ENCODE results near the gene DLEC1.

- TF ChIP-seq SIN3A (IDR thresholded peaks at IDR 0.05; ENCODE audit: borderline replicate concordance, insufficient read depth, low read length) (no peak), POLR2AphosphoS5 (IDR thresholded peaks at IDR 0.05; ENCODE audit: low read depth, low read length) (no peak), TAF1 (IDR thresholded peaks at IDR 0.05; ENCODE audit: borderline replicate concordance, insufficient read depth, low read length) (no peak)
These were observed 130.0 kb downstream of the DLEC1 start for GRCh38 chr3:38169027-38169317.

All from PFSK-1 (cell line).